ENCODE measurements around the gene TMEM229B. TPM values are rescaled to one million over a fixed set of nuclear protein-coding genes. Genes with fewer than 3 reads are reported as not detected.

TMEM229B gene
- 1 to 10 TPM; 1.1 to 1.5 TPM for total RNA-seq
- polyA plus RNA-seq (2013, experiment 1 of 2): 0.25 TPM
- 0.37 TPM for polyA plus RNA-seq (2013, experiment 2 of 2)
- long read RNA-seq, experiment 1: 0 reads
- long read RNA-seq, experiment 2, partial matches to known transcripts: 0 of 1 reads
- long read RNA-seq, experiment 2, other reads (novel, unspliced or antisense): 1 of 1 reads
- long read RNA-seq, experiment 3, partial matches to known transcripts: 0 of 2 reads
- long read RNA-seq, experiment 3, other reads (novel, unspliced or antisense): 2 of 2 reads
- long read RNA-seq, experiment 4: 0 reads

- Histone ChIP-seq H3K4me1 (ENCODE audit: control insufficient read depth, insufficient read depth, low read length) (no peaks in the 10 kb centered on the region), H3K4me3 (ENCODE audit: low read length) (no peak within 1 kb of the TSS), H3K27ac (ENCODE audit: low read depth, low read length) (no peak within 1 kb of the TSS), H3K9me3 (ENCODE audit: control insufficient read depth, low read length) (peaks cover 7% of the 10 kb centered on the region), H3K36me3 (ENCODE audit: control insufficient read depth, insufficient read depth, low read length) (no peaks in the 10 kb centered on the region), H3K9ac (ENCODE audit: extremely low read depth, low read length, poor library complexity, severe bottlenecking) (no peak within 1 kb of the TSS), H3K27me3 (ENCODE audit: control insufficient read depth, insufficient read depth, low read length, poor library complexity, severe bottlenecking) (no peaks in the 10 kb centered on the region)
- H3K27ac Mint-ChIP-seq: no peak within 1 kb of the TSS
- no peaks in the 10 kb centered on the region for H3K27me3 Mint-ChIP-seq (ENCODE audit: insufficient read depth)
- peaks cover 8% of the 10 kb centered on the region for H3K9me3 Mint-ChIP-seq
- no peak for DNase-seq
- WGBS, 2 experiments (ENCODE audit: insufficient coverage in 1 of 2, insufficient read length in 1 of 2): 89 to 90% methylated on average over 2 to 13 of the region's 13 CpGs
- peaks cover 16% of the 10 kb centered on the region for H3K4me1 Mint-ChIP-seq
- H3K36me3 Mint-ChIP-seq (ENCODE audit: low read depth): peaks cover 4% of the 10 kb centered on the region
- H3K4me3 Mint-ChIP-seq: no peak within 1 kb of the TSS
- TF ChIP-seq CTCF (conservative IDR thresholded peaks at IDR 0.05): no peak
These were observed at the start of gene TMEM229B for GRCh38 chr14:67487937-67488893. TMEM229B (minus strand) TSS chr14:67488721; CDS start chr14:67473923, 14,798 bp downstream.

GRCh38 chr14:67537736-67538135 lies 49.2 kb upstream of the TMEM229B start:
- no peaks in the 10 kb centered on the region for H3K36me3 ChIP-seq (ENCODE audit: control insufficient read depth, insufficient read depth, low read length)
- H3K4me1 Mint-ChIP-seq: peaks cover 25% of the 10 kb centered on the region
- DNase-seq: no peak
- H3K9me3 Mint-ChIP-seq: no peaks in the 10 kb centered on the region
- no peaks in the 10 kb centered on the region for H3K9me3 ChIP-seq (ENCODE audit: control insufficient read depth, low read length)
- H3K4me3 ChIP-seq (ENCODE audit: low read length): no peak overlapping the region
- 90 to 97% methylated on average over 3 of the region's 3 CpGs for WGBS, 2 experiments (ENCODE audit: insufficient coverage in 1 of 2, insufficient read length in 1 of 2)
- H3K4me3 Mint-ChIP-seq: no peak overlapping the region
- H3K27ac ChIP-seq (ENCODE audit: low read depth, low read length): no peak overlapping the region
- no peaks in the 10 kb centered on the region for H3K27me3 Mint-ChIP-seq (ENCODE audit: insufficient read depth)
- H3K27ac Mint-ChIP-seq: no peak overlapping the region
- H3K27me3 ChIP-seq (ENCODE audit: control insufficient read depth, insufficient read depth, low read length, poor library complexity, severe bottlenecking): no peaks in the 10 kb centered on the region
- no peak overlapping the region for H3K9ac ChIP-seq (ENCODE audit: extremely low read depth, low read length, poor library complexity, severe bottlenecking)
- H3K36me3 Mint-ChIP-seq (ENCODE audit: low read depth): peaks cover 4% of the 10 kb centered on the region
- no peak for TF ChIP-seq CTCF (conservative IDR thresholded peaks at IDR 0.05)
- no peaks in the 10 kb centered on the region for H3K4me1 ChIP-seq (ENCODE audit: control insufficient read depth, insufficient read depth, low read length)

- H3K27me3 ChIP-seq (ENCODE audit: control insufficient read depth, insufficient read depth, low read length, poor library complexity, severe bottlenecking): no peaks in the 10 kb centered on the region
- H3K9ac ChIP-seq (ENCODE audit: extremely low read depth, low read length, poor library complexity, severe bottlenecking): no peak overlapping the region
- H3K4me3 Mint-ChIP-seq: no peak overlapping the region
- no peaks in the 10 kb centered on the region for H3K9me3 Mint-ChIP-seq
- TF ChIP-seq CTCF (conservative IDR thresholded peaks at IDR 0.05): no peak
- H3K9me3 ChIP-seq (ENCODE audit: control insufficient read depth, low read length): no peaks in the 10 kb centered on the region
- H3K27me3 Mint-ChIP-seq (ENCODE audit: insufficient read depth): no peaks in the 10 kb centered on the region
- H3K36me3 ChIP-seq (ENCODE audit: control insufficient read depth, insufficient read depth, low read length): no peaks in the 10 kb centered on the region
- no peak overlapping the region for H3K27ac Mint-ChIP-seq
- H3K4me1 Mint-ChIP-seq: peaks cover 18% of the 10 kb centered on the region
- no peaks in the 10 kb centered on the region for H3K36me3 Mint-ChIP-seq (ENCODE audit: low read depth)
- 85% methylated on average over 3 to 4 of the region's 4 CpGs for WGBS, 2 experiments (ENCODE audit: insufficient coverage in 1 of 2, insufficient read length in 1 of 2)
- no peak overlapping the region for H3K27ac ChIP-seq (ENCODE audit: low read depth, low read length)
- H3K4me3 ChIP-seq (ENCODE audit: low read length): no peak overlapping the region
- no peaks in the 10 kb centered on the region for H3K4me1 ChIP-seq (ENCODE audit: control insufficient read depth, insufficient read depth, low read length)
- DNase-seq: peak; percentile 23
These were observed 47.6 kb upstream of the TMEM229B start for GRCh38 chr14:67536087-67536486.
